ENCODE results near the gene VPS52. TPM values are rescaled to one million over a fixed set of nuclear protein-coding genes. Genes with fewer than 3 reads are reported as not detected.
A peak's percentile ranks its signal among the peaks of the same experiment; 100 is the strongest.

VPS52 gene
- total and polyA plus RNA-seq, 9 of the 15 experiments (the other 6 are each of a cell fraction or from before 2014, with no cell fraction given): 24.4 to 103 (median 40.2) TPM

GRCh38 chr6:33288921-33289783 lies 17.5 kb upstream of the VPS52 start, which contains the start of the genes PFDN6 and WDR46 (continued):
- TF ChIP-seq ZNF354B (CRISPR knock-in tag; IDR thresholded peaks at IDR 0.05) (0 out of 2 replicates have a peak, but pooled peaks have one; percentile 23), CHD7 (IDR thresholded peaks at IDR 0.05; ENCODE audit: low read depth, low read length) (no peak), SIN3A (IDR thresholded peaks at IDR 0.05; ENCODE audit: borderline replicate concordance in 2 of 2, control insufficient read depth in 1 of 2, low read depth in 2 of 2, low read length in 2 of 2) (peak; percentile 97 to 99), NCOR1 (IDR thresholded peaks at IDR 0.05) (0 out of 2 replicates have a peak, but pooled peaks have one; percentile 7), ZNF444 (CRISPR knock-in tag; IDR thresholded peaks at IDR 0.05) (no peak), MXI1 (IDR thresholded peaks at IDR 0.05; ENCODE audit: low read depth, low read length) (peak; percentile 97), NFE2L1 (tag; IDR thresholded peaks at IDR 0.05; ENCODE audit: borderline replicate concordance, low read depth) (no peak), BMI1 (IDR thresholded peaks at IDR 0.05; ENCODE audit: low read length) (no peak), MBD1 (CRISPR knock-in tag; IDR thresholded peaks at IDR 0.05) (no peak), TEAD4 (IDR thresholded peaks at IDR 0.05; ENCODE audit: low read length) (peak; percentile 37; the same call in 1 of the 2 replicates), TEAD4 (CRISPR knock-in tag; IDR thresholded peaks at IDR 0.05; ENCODE audit: borderline replicate concordance) (no peak), BCL6 (CRISPR knock-in tag; IDR thresholded peaks at IDR 0.05) (0 out of 2 replicates have a peak, but pooled peaks have one; percentile 44), YY1 (IDR thresholded peaks at IDR 0.05; ENCODE audit: borderline replicate concordance in 1 of 3, control insufficient read depth in 1 of 3, extremely low read depth in 1 of 3, insufficient read depth in 3 of 3, insufficient read length in 1 of 3, insufficient replicate concordance in 2 of 3, low read depth in 1 of 3, low read length in 2 of 3) (peak; percentile 97 to 99 (median 99))
